HG03066 (cell line): ENCODE measurements around the gene ARHGAP42.

Experiments used
- ATAC-seq: cut with Tn5 transposase; IDR thresholded peaks from one replicate; pipeline ENCODE4 v1.9.1; 2021; ENCODE audit warnings: low read depth; ENCODE audit not compliant: unreplicated experiment

ARHGAP42 gene

GRCh38 chr11:100753571-100753970 is 66.5 kb downstream of the ARHGAP42 start:
- ATAC-seq = no peak

- no peak for ATAC-seq
Measured at GRCh38 chr11:100756559-100756958, 69.5 kb downstream of the ARHGAP42 start.

GRCh38 chr11:100757646-100758045 is 70.6 kb downstream of the ARHGAP42 start:
- no peak for ATAC-seq

- ATAC-seq = no peak
Measured at GRCh38 chr11:100759106-100759505, 72.0 kb downstream of the ARHGAP42 start.

- no peak for ATAC-seq
Measured at GRCh38 chr11:100759856-100760255, 72.8 kb downstream of the ARHGAP42 start.

GRCh38 chr11:100760744-100761143 is 73.7 kb downstream of the ARHGAP42 start:
- ATAC-seq = no peak

- no peak for ATAC-seq
Measured at GRCh38 chr11:100761841-100762240, 74.8 kb downstream of the ARHGAP42 start.

- no peak for ATAC-seq
Measured at GRCh38 chr11:100766764-100767163, 79.7 kb downstream of the ARHGAP42 start.

- no peak for ATAC-seq
Measured at GRCh38 chr11:100769165-100769564, 82.1 kb downstream of the ARHGAP42 start.

GRCh38 chr11:100769617-100770016 is 82.5 kb downstream of the ARHGAP42 start:
- ATAC-seq = no peak

- ATAC-seq = no peak
Measured at GRCh38 chr11:100774132-100774531, 87.0 kb downstream of the ARHGAP42 start.

GRCh38 chr11:100774859-100775258 is 87.8 kb downstream of the ARHGAP42 start:
- ATAC-seq = no peak

GRCh38 chr11:100776212-100776896 is 89.3 kb downstream of the ARHGAP42 start:
- no peak for ATAC-seq

GRCh38 chr11:100777103-100777502 is 90.0 kb downstream of the ARHGAP42 start:
- ATAC-seq = no peak

GRCh38 chr11:100777736-100778135 is 90.6 kb downstream of the ARHGAP42 start:
- no peak for ATAC-seq

GRCh38 chr11:100778166-100778785 is 91.2 kb downstream of the ARHGAP42 start:
- no peak for ATAC-seq

- no peak for ATAC-seq
Measured at GRCh38 chr11:100780470-100780869, 93.4 kb downstream of the ARHGAP42 start.

GRCh38 chr11:100785148-100785983 is 98.3 kb downstream of the ARHGAP42 start:
- ATAC-seq = no peak

GRCh38 chr11:100788561-100789295 is 101.6 kb downstream of the ARHGAP42 start:
- no peak for ATAC-seq

- ATAC-seq = no peak
Measured at GRCh38 chr11:100789500-100789899, 102.4 kb downstream of the ARHGAP42 start.

GRCh38 chr11:100790073-100790472 is 103.0 kb downstream of the ARHGAP42 start:
- ATAC-seq = no peak
